Endothelial cell of umbilical vein (primary cell): ENCODE data around the gene ULBP2. TPM values are rescaled to one million over a fixed set of nuclear protein-coding genes. Genes with fewer than 3 reads are reported as not detected.

Experiments
- BruUV-seq: library from RNA; stranded (reverse); fragments of 400-500 nt; replicated peaks from 2 replicates; lab custom pipeline; 2021; lab: Mats Ljungman, UMichigan
- CTCF ChIA-PET: fragments of 300-600, 350-600 bp; sonication (Branson Sonifier 250); formaldehyde crosslinking; loops from one replicate; lab custom pipeline; 2021; ENCODE audit warnings: antibody characterized with exemption, inconsistent platforms; lab: Charles Lee
- POLR2A ChIA-PET: fragments of 300-600, 350-600 bp; sonication (Branson Sonifier 250); formaldehyde crosslinking; loops from one replicate; lab custom pipeline; 2021; ENCODE audit warnings: antibody characterized with exemption, inconsistent platforms; lab: Charles Lee
- DNase-seq: peaks from one replicate; pipeline ENCODE4 v3.0.0-alpha.2; 2011; ENCODE audit warnings: low read depth, low spot score
- FAIRE-seq: peaks from 2 replicates; lab custom pipeline; 2011; peaks lifted over from hg19 to GRCh38; lab: Jason Lieb, UNC
- H2AFZ ChIP-seq: 2 replicates; pipeline ENCODE4 v1.6.0; 2012; ENCODE audit warnings: low read depth, low read length, control low read depth, inconsistent platforms
- H3K27ac ChIP-seq: 2 replicates; pipeline ENCODE4 v1.5.1; 2011; ENCODE audit warnings: low read depth, mild to moderate bottlenecking, control low read depth, low read length, moderate library complexity; ENCODE audit not compliant: insufficient read depth
- H3K27me3 ChIP-seq, 2 experiments: 2 replicates each; pipeline versions ENCODE4 v1.6.0 to v1.6.1; 2011; ENCODE audit warnings: low read length in 2 of 2, mixed read lengths in 1 of 2; ENCODE audit not compliant: control insufficient read depth in 2 of 2, insufficient read depth in 2 of 2
- H3K36me3 ChIP-seq, 2 experiments: 2 replicates in 1 of 2; 3 replicates in 1 of 2; pipeline ENCODE4 v1.5.1; 2011; ENCODE audit warnings: low read length in 2 of 2, mild to moderate bottlenecking in 1 of 2, moderate library complexity in 1 of 2; ENCODE audit not compliant: control insufficient read depth in 2 of 2, insufficient read depth in 2 of 2; ENCODE audit errors: extremely low read depth in 1 of 2
- H3K4me1 ChIP-seq: 3 replicates; pipeline ENCODE4 v1.5.1; 2011; ENCODE audit warnings: mild to moderate bottlenecking, low read length; ENCODE audit not compliant: control insufficient read depth, insufficient read depth; ENCODE audit errors: extremely low read depth
- H3K4me2 ChIP-seq: 2 replicates; pipeline ENCODE4 v1.6.1; 2011; ENCODE audit warnings: low read length, control low read depth, mixed read lengths; ENCODE audit not compliant: insufficient read depth
- H3K4me3 ChIP-seq, 3 experiments: fragments of 200-600 bp in 1 of 3; sonication (generic), shearing (Covaris generic) in 1 of 3; replicated peaks in 1 of 3; 2 replicates each; pipeline ENCODE4 v1.5.1; 2011 to 2016; ENCODE audit warnings: control low read depth in 3 of 3, low read length in 3 of 3, mild to moderate bottlenecking in 2 of 3, inconsistent platforms in 1 of 3, low read depth in 1 of 3, moderate library complexity in 1 of 3; ENCODE audit not compliant: insufficient read depth in 1 of 3
- H3K79me2 ChIP-seq: 2 replicates; pipeline ENCODE4 v1.6.0; 2012; ENCODE audit warnings: low read length, inconsistent platforms; ENCODE audit not compliant: control insufficient read depth, insufficient read depth
- H3K9ac ChIP-seq: replicated peaks from 2 replicates; pipeline ENCODE3; 2011; ENCODE audit warnings: low read length, control low read depth; ENCODE audit not compliant: insufficient read depth; ENCODE audit errors: extremely low read depth
- H3K9me1 ChIP-seq: replicated peaks from 3 replicates; pipeline ENCODE4 v1.6.0; 2011; ENCODE audit warnings: mild to moderate bottlenecking, low read length; ENCODE audit not compliant: control insufficient read depth, insufficient read depth; ENCODE audit errors: extremely low read depth
- H3K9me3 ChIP-seq: replicated peaks from 2 replicates; pipeline ENCODE4 v1.5.1; 2012; ENCODE audit warnings: low read length, inconsistent platforms; ENCODE audit not compliant: control insufficient read depth, insufficient read depth
- H4K20me1 ChIP-seq: replicated peaks from 2 replicates; pipeline ENCODE3; 2011; ENCODE audit warnings: mild to moderate bottlenecking, low read length; ENCODE audit not compliant: control insufficient read depth, insufficient read depth; ENCODE audit errors: extremely low read depth
- EZH2 ChIP-seq: IDR thresholded peaks from 2 replicates; pipeline ENCODE4 v1.6.1; 2012; ENCODE audit warnings: borderline replicate concordance, low read depth, mild to moderate bottlenecking, moderate library complexity, low read length, inconsistent platforms; ENCODE audit not compliant: severe bottlenecking
- FOS ChIP-seq: IDR thresholded peaks from 2 replicates; pipeline ENCODE4 v1.6.1; 2011; ENCODE audit warnings: mild to moderate bottlenecking, low read length, moderate library complexity, borderline replicate concordance; ENCODE audit not compliant: insufficient read depth
- GATA2 ChIP-seq: IDR thresholded peaks from 2 replicates; pipeline ENCODE4 v1.7.0; 2011; ENCODE audit warnings: low read depth, mild to moderate bottlenecking, moderate library complexity, mixed read lengths, low read length; ENCODE audit not compliant: insufficient read length, insufficient read depth
- JUN ChIP-seq: IDR thresholded peaks from 2 replicates; pipeline ENCODE4 v1.6.1; 2011; ENCODE audit warnings: borderline replicate concordance, low read depth; ENCODE audit not compliant: insufficient read length, insufficient read depth
- MYC ChIP-seq: IDR thresholded peaks from one replicate; pipeline ENCODE4 v1.6.1; 2011; ENCODE audit warnings: mild to moderate bottlenecking, low read depth, low read length
- POLR2A ChIP-seq: IDR thresholded peaks from 2 replicates; pipeline ENCODE4 v1.6.1; 2012; ENCODE audit warnings: low read depth, mild to moderate bottlenecking, control low read depth, low read length
- POLR2AphosphoS5 ChIP-seq: IDR thresholded peaks from 2 replicates; pipeline ENCODE4 v1.6.1; 2012; ENCODE audit warnings: low read depth, mild to moderate bottlenecking, control low read depth, low read length, moderate library complexity; ENCODE audit not compliant: insufficient read depth
- dilution Hi-C: fragments of 300-500 bp; cut with MboI; formaldehyde crosslinking; loops from one replicate; pipeline ENCODE4 v1.15.0; 2019; ENCODE audit warnings: low sequenced_read_pairs; ENCODE audit not compliant: extremely low pct_ligation_motif_present
- intact Hi-C: fragments of 100-400 bp; cut with micrococcal nuclease; formaldehyde crosslinking; loops from one replicate; pipeline ENCODE4 v1.10.0; 2022
- polyA plus RNA-seq, 4 experiments: library from polyadenylated mRNA; depleted of rRNA in 3 of 4; stranded (reverse) in 3 of 4; unstranded in 1 of 4; fragments of >200 nt; gene quantifications; 2 replicates each; pipeline versions ENCODE4 v1.2.1 to v1.2.3, GENCODE V29; 2011 to 2012; ENCODE audit warnings: missing spikeins in 1 of 4
- total RNA-seq: library from RNA; stranded (reverse); gene quantifications from 2 replicates; pipeline ENCODE4 v1.2.3, GENCODE V29; 2021
- TF ChIP-seq, protein P1 (sequence below), 2 donors: IDR thresholded peaks; 1 replicate in 1 of 2; 2 replicates in 1 of 2; pipeline ENCODE4 v1.5.1; 2011; ENCODE audit warnings: low read length in 2 of 2, mild to moderate bottlenecking in 2 of 2, moderate library complexity in 2 of 2, control low read depth in 1 of 2, inconsistent platforms in 1 of 2, low read depth in 1 of 2; ENCODE audit not compliant: insufficient read depth in 1 of 2; ENCODE audit errors: extremely low read depth in 1 of 2
- TF ChIP-seq, protein P2 (sequence below): IDR thresholded peaks from 2 replicates; pipeline ENCODE4 v1.6.1; 2011; ENCODE audit not compliant: insufficient read depth, insufficient read length

The ULBP2 gene
- total and polyA plus RNA-seq, 2 donors (not counting 3 experiments of a cell fraction or from before 2014, with no cell fraction given): 7.0 to 22.8 TPM

GRCh38 chr6:149933461-149933860 lies 8.4 kb upstream of the ULBP2 start:
- Histone ChIP-seq H3K9ac (no peak overlapping the region), H3K4me2 (no peak overlapping the region), H3K4me3 (no peak overlapping the region), H3K27me3 (peaks cover 61 to 72% of the 10 kb centered on the region in 2 experiments), H3K79me2 (no peaks in the 10 kb centered on the region), H3K9me1 (no peaks in the 10 kb centered on the region), H4K20me1 (no peaks in the 10 kb centered on the region), H3K36me3 (no peaks in the 10 kb centered on the region), H3K4me1 (peaks cover 3% of the 10 kb centered on the region), H2AFZ (no peak overlapping the region), H3K27ac (no peak overlapping the region), H3K9me3 (no peaks in the 10 kb centered on the region)
- BruUV-seq: no TSS peak
- no peak for FAIRE-seq
- no peak for DNase-seq
- intact Hi-C loops: no loop called here
- ChIA-PET CTCF (interaction anchor here (2.6 kb wide), 1 partner anchor 83 kb away, joined by 14 read pairs; no protein-coding TSS in a partner anchor), POLR2A (no interaction called here)
- dilution Hi-C loops: no loop called here
- no peak for TF ChIP-seq FOS
- no peak for TF ChIP-seq EZH2
- no peak for TF ChIP-seq GATA2
- TF ChIP-seq POLR2AphosphoS5: no peak
- TF ChIP-seq, protein P1, sequence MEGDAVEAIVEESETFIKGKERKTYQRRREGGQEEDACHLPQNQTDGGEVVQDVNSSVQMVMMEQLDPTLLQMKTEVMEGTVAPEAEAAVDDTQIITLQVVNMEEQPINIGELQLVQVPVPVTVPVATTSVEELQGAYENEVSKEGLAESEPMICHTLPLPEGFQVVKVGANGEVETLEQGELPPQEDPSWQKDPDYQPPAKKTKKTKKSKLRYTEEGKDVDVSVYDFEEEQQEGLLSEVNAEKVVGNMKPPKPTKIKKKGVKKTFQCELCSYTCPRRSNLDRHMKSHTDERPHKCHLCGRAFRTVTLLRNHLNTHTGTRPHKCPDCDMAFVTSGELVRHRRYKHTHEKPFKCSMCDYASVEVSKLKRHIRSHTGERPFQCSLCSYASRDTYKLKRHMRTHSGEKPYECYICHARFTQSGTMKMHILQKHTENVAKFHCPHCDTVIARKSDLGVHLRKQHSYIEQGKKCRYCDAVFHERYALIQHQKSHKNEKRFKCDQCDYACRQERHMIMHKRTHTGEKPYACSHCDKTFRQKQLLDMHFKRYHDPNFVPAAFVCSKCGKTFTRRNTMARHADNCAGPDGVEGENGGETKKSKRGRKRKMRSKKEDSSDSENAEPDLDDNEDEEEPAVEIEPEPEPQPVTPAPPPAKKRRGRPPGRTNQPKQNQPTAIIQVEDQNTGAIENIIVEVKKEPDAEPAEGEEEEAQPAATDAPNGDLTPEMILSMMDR (IDR thresholded peaks at IDR 0.05; ENCODE audit: extremely low read depth in 1 of 2, insufficient read depth in 1 of 2, low read depth in 1 of 2, low read length in 2 of 2): no peak
- TF ChIP-seq MYC: no peak
- TF ChIP-seq, protein P2, sequence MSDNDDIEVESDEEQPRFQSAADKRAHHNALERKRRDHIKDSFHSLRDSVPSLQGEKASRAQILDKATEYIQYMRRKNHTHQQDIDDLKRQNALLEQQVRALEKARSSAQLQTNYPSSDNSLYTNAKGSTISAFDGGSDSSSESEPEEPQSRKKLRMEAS: no peak
- TF ChIP-seq JUN: no peak
- TF ChIP-seq POLR2A: no peak
